Measurements from ENCODE around the gene TULP4.
"Not testable (repeated sequence)": the region's sequence is repeated elsewhere in the genome, so short reads cannot be mapped to it uniquely, and the experiment has no call there.

The TULP4 gene

DNA sequence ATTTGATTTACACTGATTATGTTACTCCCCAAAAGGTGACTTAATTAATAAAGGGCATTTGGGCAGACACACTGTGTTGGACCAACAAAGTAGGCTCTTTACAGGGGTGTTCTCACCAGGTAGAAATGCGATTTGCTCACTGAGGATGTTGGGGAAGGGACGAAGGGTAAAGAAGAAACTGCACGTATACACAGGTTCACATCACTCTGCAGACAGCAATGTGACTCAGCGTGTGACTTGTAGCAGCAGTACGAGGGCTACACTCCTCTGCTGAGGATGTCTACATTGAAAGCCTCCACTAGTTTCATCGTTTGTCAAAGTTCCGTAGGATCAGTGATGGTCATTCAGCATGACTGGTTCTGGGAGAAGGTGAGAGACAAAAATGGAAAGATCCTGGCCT, 194.9 kb downstream of the TULP4 start:
- ATAC-seq, result no peak

DNA sequence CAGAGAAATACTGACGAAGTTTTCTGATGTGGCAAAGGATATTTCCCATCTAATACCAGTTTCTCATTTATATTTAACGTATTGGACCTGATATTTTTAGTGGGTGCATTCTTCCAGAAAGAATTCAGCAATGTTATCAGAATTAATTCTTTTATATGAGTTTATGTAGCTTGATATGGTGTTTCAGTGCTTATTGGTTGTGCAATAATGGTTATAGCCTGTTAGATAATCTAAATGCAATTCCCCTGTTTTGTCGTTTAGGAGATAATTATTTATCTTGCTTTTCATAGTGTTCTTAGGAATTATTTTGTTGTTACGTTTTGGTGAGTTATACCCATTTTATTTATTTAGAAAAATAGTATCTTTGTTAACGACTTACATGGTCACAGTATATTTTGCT, 196.2 kb downstream of the TULP4 start:
- ATAC-seq, result no peak

DNA sequence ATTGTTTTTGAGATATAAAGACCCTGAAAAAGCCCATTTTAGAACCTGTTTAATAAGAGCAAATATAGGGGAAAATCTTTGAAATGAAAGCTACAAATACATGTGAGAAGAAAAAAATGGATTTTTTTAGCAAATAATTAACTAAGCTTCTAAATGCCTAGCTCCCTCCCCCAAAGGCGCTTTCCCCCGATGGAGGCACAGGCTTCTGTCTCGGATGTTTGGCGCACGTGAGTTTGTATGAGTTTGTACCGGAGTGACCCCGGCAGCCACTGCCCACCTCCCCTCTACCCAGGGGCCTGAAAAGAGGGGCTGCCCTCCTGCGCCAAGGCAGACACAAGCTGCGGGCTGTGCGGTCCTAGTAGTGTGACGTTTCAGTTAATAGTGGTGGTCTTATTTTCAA, 197.2 kb downstream of the TULP4 start:
- ATAC-seq, result no peak

DNA sequence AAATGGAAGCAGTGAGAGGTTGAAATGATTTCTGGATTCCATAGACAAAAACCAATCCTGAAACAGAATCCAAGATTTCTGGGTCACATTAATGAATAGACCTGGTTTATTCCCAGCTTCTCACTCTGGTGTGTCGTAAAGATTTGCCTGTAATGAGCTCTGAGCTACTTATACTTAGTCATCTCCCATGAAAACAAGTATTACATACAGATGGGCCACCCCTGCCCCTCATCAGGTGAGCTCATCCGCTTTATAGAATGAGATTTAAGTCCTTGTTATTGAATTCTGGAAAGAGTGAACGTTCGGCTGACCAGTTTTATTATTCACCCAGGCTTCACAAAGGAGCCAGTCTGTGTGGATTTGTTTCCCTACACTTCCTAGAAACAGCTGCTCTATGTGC, 200.5 kb downstream of the TULP4 start:
- ATAC-seq, result no peak

DNA sequence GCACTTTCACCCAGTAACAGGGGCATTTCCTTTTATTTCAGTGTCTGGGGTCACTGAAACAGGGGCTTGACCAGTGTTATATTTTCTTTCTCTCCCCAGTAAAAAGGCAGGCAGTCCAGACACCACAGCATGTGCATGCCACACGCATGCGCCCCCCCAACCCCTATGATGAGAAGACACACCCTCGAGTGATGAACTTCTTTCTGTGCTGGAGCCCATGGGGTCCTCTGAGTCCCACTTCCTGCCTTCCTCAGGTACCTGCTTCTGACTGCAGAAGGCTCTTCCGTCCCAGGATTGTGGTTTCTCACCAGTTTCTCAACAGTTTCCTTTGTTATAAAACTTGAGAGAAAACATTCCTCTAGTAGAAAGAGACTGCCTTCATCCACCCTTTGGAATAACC, 201.9 kb downstream of the TULP4 start:
- ATAC-seq, result no peak

DNA sequence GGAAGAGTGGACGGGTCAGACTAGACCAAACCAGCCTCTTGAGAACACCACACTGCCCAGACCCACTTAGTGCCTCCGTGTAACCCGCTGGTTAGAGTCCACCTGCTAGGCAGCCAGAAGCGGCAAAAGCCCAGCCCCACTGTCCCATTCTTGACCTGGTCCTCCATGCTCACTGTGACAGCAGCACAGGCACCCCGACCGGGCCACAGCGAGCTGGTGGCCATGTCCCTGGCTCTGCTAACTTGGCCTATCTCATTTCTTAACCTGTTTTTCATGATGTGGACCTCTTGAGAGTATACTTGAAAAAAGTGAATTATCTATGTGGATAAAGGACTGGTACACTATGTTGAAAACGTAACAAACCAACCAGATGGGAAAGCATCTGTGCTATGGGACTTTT, 202.7 kb downstream of the TULP4 start:
- ATAC-seq, result no peak

DNA sequence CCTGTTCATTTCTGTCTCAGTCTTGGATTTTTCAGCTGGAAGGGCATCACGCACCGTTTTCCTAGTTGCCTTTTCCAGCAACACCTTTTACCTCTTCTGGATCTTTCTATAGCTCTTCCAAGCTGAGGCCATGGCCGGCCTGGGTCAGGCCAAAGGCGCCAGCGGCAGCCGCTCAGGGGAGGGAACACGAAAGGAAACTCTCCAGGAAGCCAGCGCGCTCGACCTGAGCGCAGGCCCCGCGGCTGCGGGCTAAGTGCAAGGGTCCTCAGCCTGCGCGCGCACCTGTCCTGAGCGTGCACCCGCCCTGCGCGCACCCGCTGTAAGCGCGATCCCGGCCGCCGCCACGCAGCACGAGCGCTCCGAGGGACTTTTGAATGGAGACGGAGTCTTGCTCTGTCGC, 203.8 kb downstream of the TULP4 start:
- ATAC-seq, result no peak

DNA sequence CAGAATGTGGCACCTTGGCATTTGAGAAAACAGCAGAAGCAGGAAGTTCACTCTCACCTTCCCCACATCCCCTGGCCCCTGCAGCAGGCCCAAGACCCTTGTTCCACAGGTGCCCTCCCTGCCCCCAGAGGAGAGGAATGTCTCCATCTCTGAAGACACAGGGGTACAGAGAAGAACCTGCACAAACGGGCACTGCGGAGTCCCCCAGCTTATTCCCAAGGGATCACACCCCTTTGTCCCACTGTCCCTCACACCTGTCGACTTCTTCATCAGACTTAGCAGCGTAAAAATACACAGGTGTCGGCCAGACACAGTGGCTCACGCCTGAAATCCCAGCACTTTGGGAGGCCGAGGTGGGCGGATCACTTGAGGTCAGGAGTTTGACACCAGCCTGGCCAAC, 204.8 kb downstream of the TULP4 start:
- ATAC-seq, result no peak

DNA sequence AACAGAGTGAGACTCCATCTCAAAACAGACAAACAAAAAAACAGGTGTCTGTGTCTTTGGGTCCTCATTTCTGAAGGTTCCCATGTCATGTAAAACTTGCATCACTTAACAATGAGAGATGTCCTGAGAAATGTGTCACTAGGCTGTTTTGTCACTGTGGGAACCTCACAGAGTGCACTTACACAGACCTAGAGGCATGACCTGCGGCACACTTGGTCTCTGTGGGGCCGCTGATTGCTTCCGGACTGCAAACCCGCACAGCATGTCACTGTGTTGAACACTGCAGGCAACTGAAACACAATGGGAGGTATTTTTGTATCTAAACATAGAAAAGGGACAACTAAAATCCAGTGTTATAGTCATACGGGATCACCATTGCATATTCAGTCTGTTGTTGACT, 205.3 kb downstream of the TULP4 start:
- no peak for ATAC-seq

DNA sequence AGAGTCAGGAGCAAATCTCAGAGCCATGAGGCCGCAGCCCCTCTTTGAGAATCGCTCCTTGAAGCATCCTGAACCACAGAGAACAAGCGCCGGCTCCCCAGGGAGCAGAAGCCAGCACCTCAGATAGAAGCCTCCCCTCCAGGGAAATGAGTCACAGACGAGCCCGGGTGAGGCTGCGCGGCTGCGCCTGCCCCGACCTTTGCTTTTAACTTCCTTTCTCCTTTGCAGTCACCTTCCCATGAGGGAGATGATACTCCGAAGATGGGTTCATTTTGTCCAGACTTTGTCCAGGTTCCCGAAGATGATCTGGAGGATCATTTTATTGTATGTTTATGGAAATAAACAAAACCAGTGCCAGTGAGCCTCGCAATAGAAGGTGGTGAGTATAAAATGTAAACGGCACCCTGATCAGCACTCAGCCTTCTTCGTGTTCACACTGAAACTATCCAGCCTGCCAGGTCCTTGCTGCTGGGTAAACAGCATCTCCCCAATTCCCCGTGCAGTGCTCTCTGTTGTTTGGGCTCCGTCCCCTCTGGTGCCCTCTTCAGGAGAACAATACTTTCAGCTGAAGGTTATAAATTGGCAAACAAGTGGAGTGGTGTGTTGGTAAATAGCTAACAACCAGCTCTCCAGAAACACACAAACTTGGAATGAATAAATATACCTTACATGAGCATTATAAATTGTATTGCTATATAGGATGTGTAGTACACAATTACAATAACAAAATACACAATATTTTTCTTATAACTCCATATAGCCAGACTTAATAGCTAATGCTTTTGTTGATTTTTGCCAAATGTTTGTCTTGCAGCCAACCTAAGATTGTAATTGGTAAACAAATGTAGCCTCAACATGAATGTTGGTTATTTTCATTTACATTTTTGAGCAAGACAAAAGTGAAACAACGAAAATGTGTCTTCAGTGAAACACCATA, 206.2 kb downstream of the TULP4 start:
- peak; percentile 85 to 87 for ATAC-seq

DNA sequence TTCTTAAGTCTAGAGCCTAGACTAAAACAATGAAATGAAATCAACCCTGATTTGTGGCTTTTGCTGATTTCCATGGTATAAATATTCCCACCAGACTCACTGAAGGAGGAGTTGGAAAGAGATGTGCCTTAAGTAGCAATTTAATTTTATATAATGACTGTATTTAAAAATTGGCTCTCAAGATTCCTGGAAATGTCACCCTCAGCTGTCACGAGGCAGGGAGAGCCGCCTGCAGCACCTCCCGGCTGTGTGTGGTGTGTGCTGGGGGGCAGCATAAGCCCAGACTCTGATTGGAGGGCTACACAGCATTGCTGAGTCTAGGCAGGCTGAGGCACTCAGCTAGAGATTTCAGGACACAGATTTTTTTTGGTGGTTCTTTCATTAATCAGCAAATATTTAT, 207.0 kb downstream of the TULP4 start:
- no peak for ATAC-seq

DNA sequence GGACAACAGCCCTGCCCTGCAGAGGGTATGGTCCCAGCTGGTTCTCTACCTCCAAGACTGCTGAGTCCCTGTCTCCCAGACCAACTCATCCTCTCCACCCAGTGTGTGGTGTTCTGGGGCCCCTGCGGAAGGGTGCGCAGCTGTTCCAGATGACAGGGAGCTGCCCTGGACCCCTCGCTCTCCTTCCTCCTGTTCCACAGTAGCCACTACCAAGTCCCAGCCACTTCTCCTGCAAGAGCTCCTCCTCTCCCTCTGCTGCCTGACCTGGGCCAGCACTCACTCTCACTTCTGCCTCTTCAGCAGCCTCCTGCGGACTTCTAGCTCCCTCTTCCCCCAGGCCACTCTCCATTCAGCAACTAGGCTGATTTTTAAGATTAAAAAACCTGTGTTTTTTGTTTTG, 207.5 kb downstream of the TULP4 start:
- ATAC-seq, result no peak

DNA sequence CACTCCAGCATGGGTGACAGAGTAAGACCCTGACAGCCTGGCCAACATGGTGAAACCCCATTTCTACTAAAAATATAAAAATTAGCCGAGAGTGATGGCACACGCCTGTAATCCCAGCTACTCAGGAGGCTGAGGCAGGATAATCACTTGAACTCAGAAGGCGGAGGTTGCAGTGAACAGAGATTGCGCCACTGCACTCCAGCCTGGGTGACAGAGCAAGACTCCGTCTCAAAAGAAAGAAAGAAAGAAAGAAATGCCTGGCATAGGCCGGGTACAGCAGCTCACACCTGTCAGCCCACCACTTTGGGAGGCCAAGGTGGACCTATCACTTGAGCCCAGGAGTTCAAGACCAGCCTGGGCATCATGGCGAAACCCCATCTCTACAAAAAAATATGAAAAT, 208.7 kb downstream of the TULP4 start:
- ATAC-seq, result not testable (repeated sequence)

DNA sequence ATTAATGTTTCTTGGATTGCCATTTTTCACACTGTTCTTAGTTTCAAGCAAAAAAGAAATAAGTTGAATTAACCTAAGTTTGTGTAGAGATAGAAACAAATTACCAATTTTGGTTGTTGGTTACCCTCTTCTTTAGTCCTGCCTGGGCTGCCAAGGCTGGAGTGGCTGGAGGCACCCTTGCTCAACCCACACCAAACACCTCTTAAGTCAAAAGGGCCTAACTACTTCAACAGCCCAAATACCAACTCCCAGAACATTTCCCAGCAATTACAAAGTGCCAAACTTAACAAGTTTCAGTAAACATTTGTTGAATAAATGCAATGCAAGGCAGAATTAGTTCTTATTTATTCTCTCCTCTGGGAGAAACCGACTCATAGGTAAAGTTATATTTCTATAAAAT, 209.5 kb downstream of the TULP4 start:
- ATAC-seq, result no peak

DNA sequence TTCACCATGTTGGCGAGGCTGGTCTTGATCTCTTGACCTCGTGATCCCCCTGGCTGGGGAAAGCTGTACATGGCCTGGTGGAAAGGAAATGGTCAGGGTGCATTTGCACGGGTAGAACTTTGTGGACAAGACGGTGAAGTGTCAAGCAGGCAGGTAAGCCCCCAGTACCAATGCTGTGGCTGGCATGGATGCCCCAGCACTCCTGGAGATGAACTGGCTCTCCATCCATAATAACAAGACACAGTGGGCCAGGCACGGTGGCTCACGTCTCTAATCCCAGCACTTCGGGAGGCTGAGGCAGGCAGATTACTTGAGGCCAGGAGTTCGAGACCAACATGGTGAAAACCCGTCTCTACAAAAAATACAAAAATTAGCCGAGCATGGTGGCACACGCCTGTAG, 210.4 kb downstream of the TULP4 start:
- no peak for ATAC-seq

DNA sequence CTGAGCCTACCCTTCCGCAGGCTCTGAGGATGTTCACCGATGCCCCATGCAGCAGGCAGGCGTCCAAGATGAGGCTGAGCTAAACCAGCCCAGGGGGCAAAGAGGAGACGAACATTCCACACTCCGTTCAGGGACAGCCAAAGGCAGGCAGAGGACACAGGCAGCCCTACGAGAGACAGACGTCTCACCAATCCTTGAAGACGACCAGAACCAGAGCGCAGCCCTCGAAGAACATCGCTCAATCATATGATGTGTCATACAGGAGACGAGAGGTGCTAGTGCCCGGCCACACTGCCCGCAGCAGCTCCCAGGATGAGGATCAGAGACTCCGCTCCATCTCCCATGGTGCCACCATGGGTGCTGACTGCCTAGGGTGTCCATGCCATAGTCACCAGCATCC, 212.0 kb downstream of the TULP4 start:
- ATAC-seq, result no peak

DNA sequence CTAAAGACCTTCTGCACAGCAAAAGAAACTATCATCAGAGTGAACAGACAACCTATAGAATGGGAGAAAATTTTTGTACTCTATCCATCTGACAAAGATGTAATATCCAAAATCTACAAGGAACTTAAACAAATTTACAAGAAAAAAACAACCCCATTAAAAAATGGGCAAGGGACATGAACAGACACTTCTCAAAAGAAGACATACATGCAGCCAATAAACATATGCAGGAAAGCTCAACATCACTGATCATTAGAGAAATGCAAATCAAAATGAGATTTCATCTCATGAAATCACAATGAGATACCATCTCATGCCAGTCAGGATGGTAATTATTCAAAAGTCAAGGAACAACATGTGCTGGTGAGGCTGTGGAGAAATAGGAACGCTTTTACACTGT, 215.6 kb downstream of the TULP4 start:
- not testable (repeated sequence) for ATAC-seq

DNA sequence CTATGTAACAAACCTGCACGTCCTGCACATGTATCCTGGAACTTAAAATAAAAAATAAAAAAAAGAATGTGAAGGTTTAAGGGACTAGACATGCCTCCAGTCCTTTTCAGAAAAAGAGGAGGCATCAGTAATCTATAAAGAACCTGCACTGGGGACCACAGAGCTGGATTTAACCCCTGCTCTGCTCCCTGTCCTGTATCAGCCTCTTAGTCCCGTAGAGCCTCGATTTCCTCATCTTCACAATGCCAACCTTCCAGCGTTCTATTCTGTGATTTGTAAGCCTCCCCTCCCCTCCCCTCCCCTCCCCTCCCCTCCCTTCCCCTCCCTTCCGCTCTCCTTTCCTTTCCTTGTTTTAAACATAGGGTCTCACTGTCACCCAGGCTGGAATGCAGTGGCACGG, 216.6 kb downstream of the TULP4 start:
- ATAC-seq, result no peak

DNA sequence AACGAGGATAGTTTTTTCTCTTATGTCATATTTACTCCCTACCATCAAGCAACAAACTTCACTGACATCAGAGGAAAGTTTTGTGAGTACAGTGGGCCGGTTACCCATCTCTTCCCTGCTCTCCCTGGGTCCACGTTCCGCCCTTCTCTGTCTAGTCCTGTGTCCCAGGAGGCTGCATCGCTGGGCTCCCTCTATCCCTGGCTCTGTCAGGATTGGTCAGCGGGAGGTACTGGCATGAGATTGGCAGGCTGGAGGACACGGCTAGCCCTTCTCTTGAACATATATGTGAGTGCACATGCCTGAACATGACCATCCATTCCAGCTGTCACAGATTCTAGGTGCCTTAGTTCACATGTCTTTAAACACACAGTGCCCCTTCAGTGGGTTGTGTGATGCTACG, 217.4 kb downstream of the TULP4 start:
- no peak for ATAC-seq

DNA sequence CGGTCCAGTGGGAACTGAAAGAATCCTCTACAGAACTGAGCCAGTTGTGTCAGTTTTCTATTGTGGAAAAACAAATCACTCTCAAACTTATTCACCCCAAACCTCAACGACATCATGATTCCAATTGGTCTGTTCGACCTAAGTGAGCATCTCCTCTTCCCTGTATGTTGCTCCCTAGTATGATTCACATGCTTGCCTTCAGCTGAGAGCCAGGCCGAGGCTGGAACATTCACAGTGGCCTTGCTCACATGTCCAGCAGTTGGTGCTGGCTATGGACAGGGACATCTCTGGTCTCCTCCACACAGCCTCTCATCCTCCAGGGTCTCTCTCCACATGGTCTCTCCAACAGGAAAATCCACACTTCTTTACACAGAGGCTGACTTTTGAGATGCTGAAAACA, 219.3 kb downstream of the TULP4 start:
- no peak for ATAC-seq

DNA sequence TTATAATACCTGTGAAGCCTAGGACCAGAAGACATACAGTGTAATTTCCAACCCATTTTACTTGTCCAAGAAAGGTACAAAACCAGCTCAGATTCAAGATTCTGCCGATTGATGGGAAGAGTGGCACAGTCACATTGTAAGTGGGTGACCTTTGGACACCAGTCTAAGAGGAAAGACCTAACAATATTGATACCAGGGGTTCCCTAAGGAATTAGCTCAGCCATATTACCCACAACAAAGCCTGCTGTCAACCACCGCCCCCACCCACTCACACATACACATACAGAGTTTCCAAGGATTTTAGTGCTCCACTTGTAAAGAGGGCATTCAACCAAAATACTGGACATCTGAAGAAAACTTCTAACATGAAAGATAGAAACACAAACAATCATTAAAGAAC, 219.7 kb downstream of the TULP4 start:
- no peak for ATAC-seq

DNA sequence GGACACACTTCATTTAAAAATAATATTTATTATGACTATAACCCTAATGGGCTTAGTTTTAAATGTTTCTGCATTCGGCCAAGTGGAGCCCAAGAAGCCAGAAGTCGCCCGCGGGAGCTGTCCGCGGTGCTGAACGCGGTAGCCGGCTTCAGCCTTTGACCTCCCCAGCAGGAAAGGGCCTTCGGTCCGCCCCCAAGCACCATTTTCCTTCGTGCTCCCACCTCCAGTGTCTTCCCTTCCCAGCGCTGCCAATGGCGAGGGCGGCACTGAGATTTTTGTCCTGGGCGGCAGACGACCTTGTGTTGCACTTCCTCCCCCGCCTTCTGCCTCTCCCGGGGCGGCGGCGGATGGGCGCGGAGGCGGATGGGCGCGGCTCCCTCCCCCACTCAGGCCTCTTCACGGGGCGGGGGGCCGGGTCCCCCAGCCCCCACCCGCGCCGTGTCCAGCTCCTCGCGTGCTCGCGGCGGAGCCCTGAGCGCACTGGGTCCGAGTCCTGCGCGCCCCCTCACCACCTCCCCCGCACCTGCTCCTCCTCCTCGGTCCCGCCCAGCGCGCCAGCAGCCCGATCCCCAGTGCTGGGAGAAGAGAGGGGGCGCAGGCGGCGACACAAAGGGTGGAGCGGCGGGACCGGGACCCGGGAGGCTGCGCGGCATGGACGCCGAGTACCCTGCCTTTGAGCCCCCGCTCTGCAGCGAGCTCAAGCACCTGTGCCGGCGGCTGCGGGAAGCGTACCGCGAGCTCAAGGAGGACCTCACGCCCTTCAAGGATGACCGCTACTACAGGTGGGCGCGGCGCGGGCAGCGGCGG, 224.0 kb downstream of the TULP4 start:
- peak; percentile 46 to 69 for ATAC-seq

DNA sequence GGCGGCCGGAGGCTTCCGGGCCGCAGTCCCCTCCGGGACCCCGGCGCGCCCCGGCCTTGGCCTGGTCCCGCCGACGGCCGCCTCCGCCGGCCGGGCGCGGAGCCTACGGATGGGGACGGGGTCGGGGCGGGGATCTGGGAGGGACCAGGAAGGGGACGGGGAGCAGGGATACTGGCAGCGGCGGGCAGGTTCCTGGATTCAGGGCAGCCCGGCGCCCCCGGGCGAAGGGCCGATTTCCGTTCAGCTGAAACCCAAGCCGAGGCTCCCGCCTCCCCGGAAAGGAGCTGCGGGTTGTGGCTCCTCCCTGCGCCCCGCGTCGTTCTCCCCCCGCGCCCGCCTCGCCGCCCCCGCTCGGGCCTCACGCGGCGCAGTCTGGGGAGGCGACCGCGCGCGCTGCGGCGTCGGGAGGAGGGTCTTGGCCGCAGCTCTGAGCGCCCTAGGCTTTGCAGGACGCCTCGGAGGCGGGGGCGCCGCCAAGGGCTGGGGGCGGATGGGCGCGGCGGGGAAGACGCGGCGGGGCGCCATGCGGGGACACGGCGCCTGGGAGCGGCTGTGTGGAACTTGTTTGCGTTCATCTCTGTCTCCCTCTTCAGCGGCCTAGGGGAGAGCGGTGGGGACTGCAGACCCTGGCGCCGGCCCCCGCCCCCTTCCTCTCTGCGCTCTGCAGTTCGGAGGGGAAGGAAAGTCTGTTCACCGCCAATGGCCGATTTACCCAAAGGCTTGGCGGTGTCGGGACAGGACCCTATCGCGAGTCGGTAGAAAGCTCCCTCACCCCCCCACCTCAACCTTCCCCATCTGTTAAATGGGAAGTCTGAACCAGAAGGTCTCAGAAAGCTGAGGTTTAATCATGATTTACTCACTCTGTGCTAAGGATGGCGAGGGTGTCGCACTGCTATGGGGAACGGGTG, 224.9 kb downstream of the TULP4 start:
- peak; percentile 38 to 55 for ATAC-seq

Data from activated CD4-positive, CD25-positive, alpha-beta regulatory T cell treated with anti-CD3 and anti-CD28 coated beads, Interleukin-2, amount 50 U/mL, for 24 hours (primary cell).